Prostate gland (tissue), 2 donors: Measurements from ENCODE around the gene DNAJC27. TPM values are rescaled to one million over a fixed set of nuclear protein-coding genes. Genes with fewer than 3 reads are reported as not detected.

Source experiments
- DNase-seq: peaks from one replicate; pipeline ENCODE4 v3.0.0-alpha.2; 2019; ENCODE audit warnings: low spot score
- H3K27ac ChIP-seq, 2 donors: fragments of 200-600 bp; sonication (generic); 2 replicates each; pipeline ENCODE4 v1.5.1; 2017 to 2019
- H3K27me3 ChIP-seq: fragments of 200-600 bp; sonication (generic); replicated peaks from 2 replicates; pipeline ENCODE4 v1.5.1; 2019; ENCODE audit not compliant: insufficient read depth
- H3K36me3 ChIP-seq, 2 donors: fragments of 200-600 bp; sonication (generic); 1 replicate in 1 of 2; 2 replicates in 1 of 2; pipeline versions ENCODE4 v1.5.1 to v1.8.1; 2017 to 2019
- H3K4me1 ChIP-seq: fragments of 200-600 bp; sonication (generic); replicated peaks from 2 replicates; pipeline ENCODE4 v1.5.1; 2019
- H3K4me3 ChIP-seq, 2 donors: fragments of 200-600 bp; sonication (generic); 2 replicates each; pipeline ENCODE4 v1.5.1; 2017 to 2019
- H3K9me3 ChIP-seq: fragments of 200-600 bp; sonication (generic); 2 replicates; pipeline ENCODE4 v1.5.1; 2017
- POLR2A ChIP-seq: fragments of 450-650 bp; IDR thresholded peaks from one replicate; pipeline ENCODE4 v1.6.1; 2016; ENCODE audit warnings: antibody characterized with exemption, mild to moderate bottlenecking
- POLR2AphosphoS5 ChIP-seq: sonication (generic); formaldehyde crosslinking; IDR thresholded peaks from one replicate; pipeline ENCODE4 v1.6.1; 2017; ENCODE audit warnings: antibody characterized with exemption
- WGBS: methylation state at CpG from one replicate; pipeline ENCODE4 v1.1.5; 2018; 5-methylcytosine and 5-hydroxymethylcytosine counted together
- intact Hi-C: fragments of 100-400 bp; cut with DNase I; formaldehyde crosslinking; loops from one replicate; pipeline ENCODE4 v1.14.2; 2022
- total RNA-seq, 2 donors: library from RNA; depleted of rRNA; stranded (reverse); fragments of >200 nt; gene quantifications; one replicate each; pipeline ENCODE4 v1.1.0, GENCODE V29; 2016
- TF ChIP-seq, protein P1 (sequence below), 4 experiments: fragments of 200-600 bp in 2 of 4; fragments of 450-650 bp in 2 of 4; sonication (generic) in 2 of 4; IDR thresholded peaks; 1 replicate in 3 of 4; 2 replicates in 1 of 4; pipeline ENCODE4 v1.5.1; 2016 to 2019; ENCODE audit warnings: antibody characterized with exemption in 4 of 4, mild to moderate bottlenecking in 2 of 4, moderate library complexity in 2 of 4

The DNAJC27 gene
- total RNA-seq, 2 donors from 2014 or later = 3.0 to 9.2 TPM

DNA sequence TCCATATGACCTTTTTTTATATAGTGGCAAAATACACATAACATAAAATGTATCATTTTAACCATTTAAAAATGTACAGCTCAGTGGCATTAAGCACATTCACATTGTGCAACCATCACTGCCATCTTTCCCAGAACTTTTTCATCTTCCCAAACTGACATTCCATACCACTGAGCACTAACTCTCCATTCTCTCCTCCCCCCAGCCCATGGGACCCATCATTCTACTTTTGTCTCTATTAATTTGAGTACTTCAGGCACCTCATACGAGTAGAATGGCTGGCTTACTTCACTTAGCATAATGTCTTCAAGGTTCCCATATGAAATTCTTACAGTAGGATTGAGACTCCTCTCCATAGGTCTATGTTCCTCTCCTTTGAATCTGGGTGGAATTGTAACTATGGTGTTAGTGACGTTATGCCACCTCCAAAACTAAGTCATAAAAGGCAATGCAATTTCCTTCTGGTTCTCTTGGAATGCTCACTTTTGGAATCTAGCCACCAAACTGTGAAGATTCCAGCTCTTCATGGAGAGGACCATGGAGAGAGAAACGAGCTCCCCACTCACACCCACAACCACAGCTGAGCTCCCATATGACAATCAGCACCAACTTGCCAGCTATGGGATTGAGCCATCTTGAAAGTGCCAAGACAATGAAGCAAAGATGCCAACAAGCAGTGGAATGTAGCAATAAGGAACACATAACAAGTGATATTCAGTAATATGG lies 9.8 kb upstream of the DNAJC27 start:
- H3K4me3 ChIP-seq = no peak overlapping the region
- H3K4me1 ChIP-seq = no peaks in the 10 kb centered on the region
- DNase-seq = no peak
- no peaks in the 10 kb centered on the region for H3K36me3 ChIP-seq
- no peaks in the 10 kb centered on the region for H3K9me3 ChIP-seq
- WGBS = 43% methylated on average over 3 of the region's 3 CpGs
- no peak overlapping the region for H3K27ac ChIP-seq
- TF ChIP-seq POLR2A (no peak), POLR2AphosphoS5 (no peak)
- TF ChIP-seq, protein P1, sequence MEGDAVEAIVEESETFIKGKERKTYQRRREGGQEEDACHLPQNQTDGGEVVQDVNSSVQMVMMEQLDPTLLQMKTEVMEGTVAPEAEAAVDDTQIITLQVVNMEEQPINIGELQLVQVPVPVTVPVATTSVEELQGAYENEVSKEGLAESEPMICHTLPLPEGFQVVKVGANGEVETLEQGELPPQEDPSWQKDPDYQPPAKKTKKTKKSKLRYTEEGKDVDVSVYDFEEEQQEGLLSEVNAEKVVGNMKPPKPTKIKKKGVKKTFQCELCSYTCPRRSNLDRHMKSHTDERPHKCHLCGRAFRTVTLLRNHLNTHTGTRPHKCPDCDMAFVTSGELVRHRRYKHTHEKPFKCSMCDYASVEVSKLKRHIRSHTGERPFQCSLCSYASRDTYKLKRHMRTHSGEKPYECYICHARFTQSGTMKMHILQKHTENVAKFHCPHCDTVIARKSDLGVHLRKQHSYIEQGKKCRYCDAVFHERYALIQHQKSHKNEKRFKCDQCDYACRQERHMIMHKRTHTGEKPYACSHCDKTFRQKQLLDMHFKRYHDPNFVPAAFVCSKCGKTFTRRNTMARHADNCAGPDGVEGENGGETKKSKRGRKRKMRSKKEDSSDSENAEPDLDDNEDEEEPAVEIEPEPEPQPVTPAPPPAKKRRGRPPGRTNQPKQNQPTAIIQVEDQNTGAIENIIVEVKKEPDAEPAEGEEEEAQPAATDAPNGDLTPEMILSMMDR (IDR thresholded peaks at IDR 0.05) = no peak
- intact Hi-C loops = no loop called here
- H3K27me3 ChIP-seq = no peaks in the 10 kb centered on the region

DNA sequence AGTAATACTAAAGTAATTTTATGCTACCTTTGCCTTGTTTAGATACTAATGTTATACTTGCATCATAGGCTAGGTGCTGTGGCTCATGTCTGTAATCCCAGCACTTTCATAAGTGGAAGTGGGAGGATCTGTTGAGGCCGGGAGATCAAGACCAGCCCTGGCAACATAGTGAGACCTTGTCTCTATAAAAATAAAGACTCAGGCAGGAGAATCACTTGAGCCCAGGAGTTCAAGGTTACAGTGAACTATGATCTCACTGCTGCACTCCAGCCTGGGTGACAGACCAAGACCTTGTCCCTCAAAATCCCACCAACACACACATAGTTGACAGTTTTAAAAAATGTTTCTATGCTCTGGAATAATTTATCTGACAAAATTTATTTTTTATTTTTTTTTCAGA lies 6.9 kb upstream of the DNAJC27 start:
- no peaks in the 10 kb centered on the region for H3K36me3 ChIP-seq
- no peak overlapping the region for H3K4me3 ChIP-seq
- 76% methylated on average over 1 of the region's 1 CpG for WGBS
- H3K4me1 ChIP-seq = no peaks in the 10 kb centered on the region
- H3K9me3 ChIP-seq = no peaks in the 10 kb centered on the region
- TF ChIP-seq POLR2AphosphoS5 (no peak), POLR2A (no peak)
- TF ChIP-seq, protein P1 (IDR thresholded peaks at IDR 0.05) = no peak
- no peaks in the 10 kb centered on the region for H3K27me3 ChIP-seq
- no peak for DNase-seq
- intact Hi-C loops = loop anchor here (10.0 kb wide), 1 partner anchor 216 kb away; no protein-coding TSS in a partner anchor
- no peak overlapping the region for H3K27ac ChIP-seq

DNA sequence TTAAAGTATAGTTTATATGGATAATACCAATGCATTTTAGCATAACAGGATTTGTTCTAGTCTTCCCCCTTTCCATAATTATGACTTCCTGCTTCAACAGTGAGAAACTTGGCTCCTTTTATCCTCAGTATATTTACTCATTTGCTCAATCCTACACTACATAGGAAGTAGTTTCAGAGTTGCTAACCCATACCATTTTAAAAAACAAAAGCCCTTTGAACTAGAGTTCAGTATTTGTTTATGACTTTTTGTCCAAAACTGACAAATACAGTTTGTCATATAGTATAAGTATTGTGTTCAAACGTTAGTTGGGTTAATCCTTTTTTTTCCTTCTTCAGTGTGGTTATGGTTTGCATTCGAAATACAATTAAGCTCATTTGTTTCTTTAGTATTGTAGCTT lies 5.9 kb upstream of the DNAJC27 start:
- no peak for DNase-seq
- Histone ChIP-seq H3K27ac (no peak overlapping the region), H3K27me3 (no peaks in the 10 kb centered on the region), H3K4me3 (no peak overlapping the region), H3K9me3 (no peaks in the 10 kb centered on the region), H3K4me1 (no peaks in the 10 kb centered on the region), H3K36me3 (no peaks in the 10 kb centered on the region)
- intact Hi-C loops = loop anchor here (10.0 kb wide), 1 partner anchor 217 kb away; no protein-coding TSS in a partner anchor
- TF ChIP-seq POLR2A = no peak
- TF ChIP-seq, protein P1 (IDR thresholded peaks at IDR 0.05) = no peak
- no peak for TF ChIP-seq POLR2AphosphoS5
- WGBS = 77% methylated on average over 2 of the region's 2 CpGs

DNA sequence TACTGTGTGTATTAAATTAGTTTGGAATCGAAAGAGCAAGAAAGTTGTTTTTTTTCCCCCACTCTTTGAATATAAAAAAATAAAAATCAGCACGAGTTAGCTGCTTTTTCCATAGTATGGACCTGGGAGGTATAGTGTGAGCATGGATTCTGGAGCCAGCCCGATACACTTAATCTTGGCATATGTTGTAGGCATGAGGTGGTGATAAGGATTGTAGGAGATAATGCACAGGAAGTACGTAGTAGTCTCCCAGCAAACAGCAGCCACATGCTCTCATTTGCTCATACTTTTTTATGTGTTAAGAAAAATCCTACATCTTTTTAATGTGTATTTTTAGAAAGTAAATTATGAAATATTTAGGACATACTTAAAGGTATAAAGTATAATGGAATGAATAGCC lies 2.1 kb upstream of the DNAJC27 start:
- H3K36me3 ChIP-seq = no peaks in the 10 kb centered on the region
- no peak overlapping the region for H3K4me3 ChIP-seq
- TF ChIP-seq, protein P1 (IDR thresholded peaks at IDR 0.05) = no peak
- no peak for TF ChIP-seq POLR2AphosphoS5
- no peak for TF ChIP-seq POLR2A
- WGBS = 78% methylated on average over 4 of the region's 4 CpGs
- no peaks in the 10 kb centered on the region for H3K4me1 ChIP-seq
- no peak overlapping the region for H3K27ac ChIP-seq
- DNase-seq = no peak
- intact Hi-C loops = loop anchor here (2.0 to 10.0 kb wide), 3 partner anchors 68 to 221 kb away; partner anchors contain the start of gene EFR3B
- no peaks in the 10 kb centered on the region for H3K9me3 ChIP-seq
- no peaks in the 10 kb centered on the region for H3K27me3 ChIP-seq
